DOHH2 (cell line): ENCODE data around the gene LYPD1.

Experiments
- EZH2phosphoT487 ChIP-seq: fragments of 200-600 bp; sonication (generic); IDR thresholded peaks from 2 replicates; pipeline ENCODE4 v1.6.1; 2017; ENCODE audit warnings: borderline replicate concordance, mild to moderate bottlenecking, antibody characterized with exemption, low read length, moderate library complexity, mixed read lengths
- TF ChIP-seq, protein P1 (sequence below): fragments of 200-600 bp; sonication (generic); IDR thresholded peaks from one replicate; pipeline ENCODE4 v1.5.1; 2014; ENCODE audit warnings: antibody characterized with exemption, mild to moderate bottlenecking, low read depth, low read length; ENCODE audit not compliant: poor library complexity, severe bottlenecking

DNA sequence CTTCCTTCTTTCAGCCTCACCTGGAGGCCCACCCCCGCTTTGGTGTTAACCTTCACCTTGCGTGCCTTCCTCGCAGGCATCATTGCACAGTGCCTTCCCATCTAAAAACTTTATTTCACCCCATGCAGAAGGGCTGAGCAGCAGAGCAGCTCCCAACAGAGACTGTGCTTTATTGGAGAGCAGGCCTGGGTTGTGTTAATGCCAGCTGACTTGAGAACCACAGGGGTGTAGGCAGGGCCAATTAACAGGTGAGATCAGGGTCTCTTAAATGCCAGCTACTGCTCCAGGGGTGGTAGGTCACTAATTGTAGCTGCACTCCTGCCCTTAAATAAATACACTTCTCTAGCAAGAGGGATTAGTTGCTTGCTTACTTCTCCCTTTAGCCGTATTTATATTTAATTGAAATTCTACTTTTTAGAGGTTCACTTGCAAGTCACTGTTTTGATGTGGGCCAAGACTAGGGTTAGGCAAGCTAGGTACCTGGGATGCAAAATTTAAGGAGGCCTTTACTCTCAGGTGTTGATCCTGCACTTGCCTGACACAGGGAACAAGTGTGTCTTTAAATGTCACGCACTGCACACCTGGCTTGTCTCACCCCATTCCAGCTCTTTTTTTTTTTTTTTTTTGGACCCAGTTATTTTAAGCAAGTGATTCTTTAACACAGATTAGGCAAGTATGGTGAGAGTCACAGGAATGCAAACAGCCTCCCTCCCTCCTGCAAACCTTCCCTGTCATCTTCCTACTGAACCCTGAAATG, 54.5 kb downstream of the LYPD1 start:
- no peak for TF ChIP-seq EZH2phosphoT487
- TF ChIP-seq, protein P1, sequence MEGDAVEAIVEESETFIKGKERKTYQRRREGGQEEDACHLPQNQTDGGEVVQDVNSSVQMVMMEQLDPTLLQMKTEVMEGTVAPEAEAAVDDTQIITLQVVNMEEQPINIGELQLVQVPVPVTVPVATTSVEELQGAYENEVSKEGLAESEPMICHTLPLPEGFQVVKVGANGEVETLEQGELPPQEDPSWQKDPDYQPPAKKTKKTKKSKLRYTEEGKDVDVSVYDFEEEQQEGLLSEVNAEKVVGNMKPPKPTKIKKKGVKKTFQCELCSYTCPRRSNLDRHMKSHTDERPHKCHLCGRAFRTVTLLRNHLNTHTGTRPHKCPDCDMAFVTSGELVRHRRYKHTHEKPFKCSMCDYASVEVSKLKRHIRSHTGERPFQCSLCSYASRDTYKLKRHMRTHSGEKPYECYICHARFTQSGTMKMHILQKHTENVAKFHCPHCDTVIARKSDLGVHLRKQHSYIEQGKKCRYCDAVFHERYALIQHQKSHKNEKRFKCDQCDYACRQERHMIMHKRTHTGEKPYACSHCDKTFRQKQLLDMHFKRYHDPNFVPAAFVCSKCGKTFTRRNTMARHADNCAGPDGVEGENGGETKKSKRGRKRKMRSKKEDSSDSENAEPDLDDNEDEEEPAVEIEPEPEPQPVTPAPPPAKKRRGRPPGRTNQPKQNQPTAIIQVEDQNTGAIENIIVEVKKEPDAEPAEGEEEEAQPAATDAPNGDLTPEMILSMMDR, result no peak
